Panc1 (cell line): ENCODE data around the gene EGFL7. TPM values are rescaled to one million over a fixed set of nuclear protein-coding genes. Genes with fewer than 3 reads are reported as not detected.

Experiments used
- ATAC-seq: fragments of 200-7000 bp; cut with Tn5 transposase; 2 replicates; pipeline ENCODE4 v1.9.1; 2020; ENCODE audit warnings: mild to moderate bottlenecking, moderate library complexity
- BruUV-seq: library from RNA; stranded (reverse); fragments of 400-500 nt; replicated peaks from 2 replicates; lab custom pipeline; 2021; lab: Mats Ljungman, UMichigan
- CTCF ChIA-PET: fragments of 300-600 bp; sonication (Branson Sonifier 250); formaldehyde crosslinking; loops from one replicate; lab custom pipeline; 2022; ENCODE audit warnings: antibody characterized with exemption; lab: Charles Lee
- POLR2A ChIA-PET: fragments of 300-600 bp; sonication (Branson Sonifier 250); formaldehyde crosslinking; loops from one replicate; lab custom pipeline; 2022; ENCODE audit warnings: antibody characterized with exemption; lab: Charles Lee
- DNase-seq: peaks from one replicate; pipeline ENCODE4 v3.0.0-alpha.2; 2010; ENCODE audit warnings: low read depth, low spot score
- H3K27ac ChIP-seq: 2 replicates; pipeline ENCODE4 v1.5.1; 2011; ENCODE audit warnings: mild to moderate bottlenecking, low read length, inconsistent platforms
- H3K27me3 ChIP-seq: fragments of 200-500 bp; sonication (Bioruptor generic); 2 replicates; pipeline ENCODE4 v1.6.0; 2014; ENCODE audit warnings: low read length, inconsistent platforms; ENCODE audit not compliant: control insufficient read depth, insufficient read depth
- H3K36me3 ChIP-seq: fragments of 200-500 bp; sonication (Bioruptor generic); 2 replicates; pipeline ENCODE4 v1.5.1; 2014; ENCODE audit warnings: inconsistent platforms, mild to moderate bottlenecking, low read length, moderate library complexity; ENCODE audit not compliant: control insufficient read depth, insufficient read depth
- H3K4me1 ChIP-seq: 2 replicates; pipeline ENCODE4 v1.5.1; 2011; ENCODE audit warnings: inconsistent platforms, mild to moderate bottlenecking, low read length, moderate library complexity; ENCODE audit not compliant: control insufficient read depth, insufficient read depth
- H3K4me3 ChIP-seq, 2 experiments: 2 replicates each; pipeline ENCODE4 v1.5.1; 2011 to 2012; ENCODE audit warnings: low read depth in 2 of 2, low read length in 2 of 2, mild to moderate bottlenecking in 2 of 2, inconsistent platforms in 1 of 2, moderate library complexity in 1 of 2
- H3K9me3 ChIP-seq: fragments of 200-500 bp; sonication (Bioruptor generic); 2 replicates; pipeline ENCODE4 v1.5.1; 2014; ENCODE audit warnings: low read depth, mild to moderate bottlenecking, inconsistent platforms, low read length, moderate library complexity; ENCODE audit not compliant: control insufficient read depth, insufficient read depth
- CTCF ChIP-seq: fragments of 450-650 bp; IDR thresholded peaks from 2 replicates; pipeline ENCODE4 v1.5.1; 2017; ENCODE audit warnings: mild to moderate bottlenecking
- POLR2AphosphoS5 ChIP-seq: IDR thresholded peaks from 2 replicates; pipeline ENCODE4 v1.6.1; 2012; ENCODE audit warnings: mild to moderate bottlenecking, low read depth, low read length, moderate library complexity
- REST ChIP-seq, 2 experiments: IDR thresholded peaks; 2 replicates each; pipeline ENCODE4 v1.6.1; 2011 to 2012; ENCODE audit warnings: low read depth in 2 of 2, control low read depth in 1 of 2, low read length in 1 of 2, mild to moderate bottlenecking in 1 of 2, moderate library complexity in 1 of 2; ENCODE audit not compliant: insufficient read depth in 1 of 2
- SIN3A ChIP-seq: IDR thresholded peaks from 2 replicates; pipeline ENCODE4 v1.6.1; 2012; ENCODE audit warnings: low read depth, mild to moderate bottlenecking, low read length, moderate library complexity, borderline replicate concordance; ENCODE audit not compliant: insufficient read depth
- TCF7L2 ChIP-seq: IDR thresholded peaks from 2 replicates; pipeline ENCODE4 v1.6.1; 2011; ENCODE audit warnings: mild to moderate bottlenecking, low read depth, low read length, inconsistent platforms
- in situ Hi-C: cut with HindIII; loops from 2 replicates; pipeline ENCODE4 v1.10.0; 2016; ENCODE audit warnings: low sequenced_read_pairs, low pct_unique_long_range_greater_than_20kb
- intact Hi-C: fragments of 100-400 bp; cut with micrococcal nuclease; formaldehyde crosslinking; loops from one replicate; pipeline ENCODE4 v1.10.0; 2022; ENCODE audit not compliant: unreplicated experiment
- total RNA-seq: library from RNA; stranded (reverse); gene quantifications from one replicate; pipeline ENCODE4 v1.2.1, GENCODE V29; 2021; ENCODE audit not compliant: unreplicated experiment

Gene EGFL7
- total RNA-seq, 1 experiment from 2014 or later, result 42.3 TPM

GRCh38 chr9:136626740-136627642 is 35.7 kb upstream of the EGFL7 start:
- BruUV-seq, result no TSS peak
- H3K27me3 ChIP-seq, result no peaks in the 10 kb centered on the region
- H3K36me3 ChIP-seq, result no peaks in the 10 kb centered on the region
- CTCF ChIA-PET, result interaction anchor here (0.5 to 3.4 kb wide), 4 partner anchors 11 to 142 kb away, joined by 3 to 18 read pairs (median 4); no protein-coding TSS in a partner anchor
- H3K4me1 ChIP-seq, result peaks cover 16% of the 10 kb centered on the region
- no peak overlapping the region for H3K27ac ChIP-seq
- ATAC-seq (no peak), DNase-seq (no peak)
- no peaks in the 10 kb centered on the region for H3K9me3 ChIP-seq
- no peak for TF ChIP-seq SIN3A
- TF ChIP-seq POLR2AphosphoS5, result no peak
- TF ChIP-seq REST (IDR thresholded peaks at IDR 0.05; ENCODE audit: insufficient read depth in 1 of 2, low read depth in 2 of 2, low read length in 1 of 2), result no peak
- TF ChIP-seq TCF7L2, result no peak
- TF ChIP-seq CTCF, result no peak
- POLR2A ChIA-PET, result interaction anchor here (0.7 kb wide), 1 partner anchor 45 kb away, joined by 3 read pairs; no protein-coding TSS in a partner anchor
- H3K4me3 ChIP-seq, result no peak overlapping the region
- in situ Hi-C loops (no loop called here), intact Hi-C loops (no loop called here)

- POLR2A ChIA-PET, result no interaction called here
Measured at GRCh38 chr9:136627703-136628102, 35.0 kb upstream of the EGFL7 start.

More at GRCh38 chr9:136627703-136628102, 35.0 kb upstream of the EGFL7 start:
- H3K27ac ChIP-seq, result no peak overlapping the region
- intact Hi-C loops, result no loop called here
- no peak for DNase-seq
- TF ChIP-seq TCF7L2 (no peak), REST (IDR thresholded peaks at IDR 0.05; ENCODE audit: insufficient read depth in 1 of 2, low read depth in 2 of 2, low read length in 1 of 2) (no peak), SIN3A (no peak), POLR2AphosphoS5 (no peak), CTCF (no peak)
- no peaks in the 10 kb centered on the region for H3K9me3 ChIP-seq
- ATAC-seq, result no peak
- peaks cover 16% of the 10 kb centered on the region for H3K4me1 ChIP-seq
- in situ Hi-C loops, result no loop called here
- H3K27me3 ChIP-seq, result no peaks in the 10 kb centered on the region
- H3K36me3 ChIP-seq, result no peaks in the 10 kb centered on the region
- CTCF ChIA-PET, result interaction anchor here (0.6 to 2.7 kb wide), 2 partner anchors 67 to 142 kb away, joined by 4 to 17 read pairs; no protein-coding TSS in a partner anchor
- H3K4me3 ChIP-seq, result no peak overlapping the region
- no TSS peak for BruUV-seq
